Peyer's patch (tissue), 4 donors: Measurements from ENCODE around the gene ERO1A. TPM values are rescaled to one million over a fixed set of nuclear protein-coding genes. Genes with fewer than 3 reads are reported as not detected.

ENCODE experiments used
- DNase-seq, 3 donors: peaks; one replicate each; pipeline ENCODE4 v3.0.0-alpha.2; 2017 to 2019
- H3K27ac ChIP-seq, 4 donors: fragments of 200-600 bp; sonication (generic); one replicate each; pipeline ENCODE4 v1.5.1; 2016 to 2019
- H3K27me3 ChIP-seq, 2 donors: fragments of 200-600 bp; sonication (generic); one replicate each; pipeline ENCODE4 v1.5.1; 2019
- H3K36me3 ChIP-seq, 3 donors: fragments of 200-600 bp; sonication (generic); one replicate each; pipeline ENCODE4 v1.5.1; 2016 to 2019
- H3K4me1 ChIP-seq, 4 donors: fragments of 200-600 bp; sonication (generic); one replicate each; pipeline ENCODE4 v1.5.1; 2016 to 2019
- H3K4me3 ChIP-seq, 4 donors: fragments of 200-600 bp; sonication (generic); 1 replicate in 3 of 4; 2 replicates in 1 of 4; pipeline ENCODE4 v1.5.1; 2016 to 2019; ENCODE audit warnings: mild to moderate bottlenecking in 1 of 4
- H3K9me3 ChIP-seq, 4 donors: fragments of 200-600 bp; sonication (generic); one replicate each; pipeline ENCODE4 v1.5.1; 2016 to 2019; ENCODE audit warnings: mild to moderate bottlenecking in 1 of 4
- POLR2A ChIP-seq, 2 donors: fragments of 450-650 bp; IDR thresholded peaks; one replicate each; pipeline ENCODE4 v1.5.1; 2017; ENCODE audit warnings: antibody characterized with exemption in 2 of 2, mild to moderate bottlenecking in 2 of 2, moderate library complexity in 2 of 2
- total RNA-seq, 4 donors: library from RNA; depleted of rRNA; stranded (reverse); fragments of >200 nt; gene quantifications; one replicate each; pipeline ENCODE4 v1.1.0, GENCODE V29; 2016
- TF ChIP-seq, protein P1 (sequence below), 6 experiments: fragments of 450-650 bp in 4 of 6; fragments of 200-600 bp in 2 of 6; sonication (generic) in 1 of 6; IDR thresholded peaks; one replicate each; pipeline ENCODE4 v1.5.1; 2017 to 2019; ENCODE audit warnings: antibody characterized with exemption in 6 of 6, mild to moderate bottlenecking in 3 of 6, moderate library complexity in 1 of 6

The ERO1A gene
- total RNA-seq, 4 donors from 2014 or later = 30.5 to 54.3 (median 35.1) TPM

DNA sequence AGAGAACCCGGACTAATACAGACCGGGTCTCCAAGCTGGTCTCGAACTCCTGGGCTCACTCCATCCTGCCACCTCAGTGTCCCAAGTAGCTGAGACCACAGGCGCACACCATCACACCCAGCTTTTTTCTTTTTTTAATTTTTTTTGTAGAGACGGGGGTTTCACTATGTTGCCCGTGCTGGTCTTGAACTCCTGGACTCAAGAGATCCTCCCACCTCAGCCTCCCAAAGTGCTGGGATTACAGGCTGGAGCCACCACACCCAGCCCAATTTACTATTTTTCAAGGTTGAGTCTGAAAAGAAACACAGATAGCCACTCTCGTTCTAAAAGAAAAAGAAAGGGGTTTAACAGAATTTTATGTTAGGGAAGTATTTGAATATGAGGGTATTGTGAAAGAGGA is 1.8 kb downstream of the ERO1A start:
- DNase-seq = no peak
- Histone ChIP-seq H3K36me3 (no peaks in the 10 kb centered on the region), H3K4me3 (no peak overlapping the region), H3K9me3 (no peaks in the 10 kb centered on the region), H3K4me1 (peaks cover 0 to 10% (median 0%) of the 10 kb centered on the region in 4 donors), H3K27me3 (no peaks in the 10 kb centered on the region), H3K27ac (no peak overlapping the region)
- TF ChIP-seq, protein P1, sequence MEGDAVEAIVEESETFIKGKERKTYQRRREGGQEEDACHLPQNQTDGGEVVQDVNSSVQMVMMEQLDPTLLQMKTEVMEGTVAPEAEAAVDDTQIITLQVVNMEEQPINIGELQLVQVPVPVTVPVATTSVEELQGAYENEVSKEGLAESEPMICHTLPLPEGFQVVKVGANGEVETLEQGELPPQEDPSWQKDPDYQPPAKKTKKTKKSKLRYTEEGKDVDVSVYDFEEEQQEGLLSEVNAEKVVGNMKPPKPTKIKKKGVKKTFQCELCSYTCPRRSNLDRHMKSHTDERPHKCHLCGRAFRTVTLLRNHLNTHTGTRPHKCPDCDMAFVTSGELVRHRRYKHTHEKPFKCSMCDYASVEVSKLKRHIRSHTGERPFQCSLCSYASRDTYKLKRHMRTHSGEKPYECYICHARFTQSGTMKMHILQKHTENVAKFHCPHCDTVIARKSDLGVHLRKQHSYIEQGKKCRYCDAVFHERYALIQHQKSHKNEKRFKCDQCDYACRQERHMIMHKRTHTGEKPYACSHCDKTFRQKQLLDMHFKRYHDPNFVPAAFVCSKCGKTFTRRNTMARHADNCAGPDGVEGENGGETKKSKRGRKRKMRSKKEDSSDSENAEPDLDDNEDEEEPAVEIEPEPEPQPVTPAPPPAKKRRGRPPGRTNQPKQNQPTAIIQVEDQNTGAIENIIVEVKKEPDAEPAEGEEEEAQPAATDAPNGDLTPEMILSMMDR (IDR thresholded peaks at IDR 0.05) = no peak
- no peak for TF ChIP-seq POLR2A (IDR thresholded peaks at IDR 0.05)

DNA sequence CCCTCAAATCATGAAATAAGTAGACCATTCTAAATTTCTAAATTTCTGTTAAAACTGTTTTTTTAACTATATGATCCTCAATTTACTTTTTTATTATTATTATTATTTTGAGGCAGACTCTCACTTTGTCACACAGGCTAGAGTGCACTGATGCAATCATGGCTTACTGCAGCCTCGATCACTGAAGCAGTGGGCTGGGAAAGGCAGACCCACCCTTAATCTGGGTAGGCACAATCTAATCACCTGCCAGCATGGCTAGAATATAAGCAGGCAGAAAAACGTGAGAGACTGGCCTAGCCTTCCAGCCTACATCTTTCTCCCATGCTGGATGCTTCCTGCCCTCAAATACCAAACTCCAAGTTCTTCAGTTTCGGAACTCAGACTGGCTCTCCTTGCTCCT is 2.3 kb downstream of the ERO1A start:
- no peaks in the 10 kb centered on the region for H3K36me3 ChIP-seq
- H3K4me1 ChIP-seq = peaks cover 0 to 10% (median 0%) of the 10 kb centered on the region in 4 donors
- no peaks in the 10 kb centered on the region for H3K27me3 ChIP-seq
- no peak overlapping the region for H3K27ac ChIP-seq
- H3K9me3 ChIP-seq = no peaks in the 10 kb centered on the region
- TF ChIP-seq, protein P1 (IDR thresholded peaks at IDR 0.05) = no peak
- no peak for TF ChIP-seq POLR2A (IDR thresholded peaks at IDR 0.05)
- no peak for DNase-seq
- H3K4me3 ChIP-seq = no peak overlapping the region

DNA sequence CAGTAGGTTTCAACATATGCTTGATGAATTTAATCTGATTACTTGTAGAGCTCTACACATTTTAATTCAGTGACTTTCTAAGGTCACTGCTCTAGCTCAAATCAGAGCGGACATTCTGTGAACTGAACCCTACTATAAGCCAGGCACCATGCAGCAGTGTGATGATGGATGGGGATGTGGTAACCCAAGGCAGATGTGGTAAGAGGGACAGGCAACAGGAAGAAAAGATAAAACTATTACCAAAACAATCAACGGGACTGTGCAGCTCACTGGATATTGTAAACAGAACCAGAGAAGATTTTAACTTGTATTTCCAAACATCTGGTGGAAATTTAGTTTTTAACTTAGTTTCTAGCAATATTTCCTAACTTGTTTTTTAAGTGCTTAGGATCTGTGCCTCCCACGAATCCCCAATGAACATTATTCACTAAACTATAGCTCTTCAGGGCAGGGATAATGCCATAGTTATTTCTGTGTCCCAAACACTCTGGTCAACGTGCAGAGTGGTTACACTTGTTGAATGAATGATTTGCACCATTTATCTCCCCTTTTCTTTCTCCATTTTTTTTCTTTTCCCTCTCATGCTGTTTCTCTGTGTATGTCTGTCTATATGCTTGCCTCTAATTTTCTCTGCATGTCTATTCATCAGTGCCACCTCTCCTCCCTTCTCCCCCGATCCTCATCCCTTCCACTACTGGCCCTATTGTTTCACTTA is 3.0 kb downstream of the ERO1A start:
- TF ChIP-seq, protein P1 (IDR thresholded peaks at IDR 0.05) = no peak
- no peak for TF ChIP-seq POLR2A (IDR thresholded peaks at IDR 0.05)
- peaks cover 0 to 10% (median 0%) of the 10 kb centered on the region in 4 donors for H3K4me1 ChIP-seq
- H3K4me3 ChIP-seq = no peak overlapping the region
- H3K36me3 ChIP-seq = no peaks in the 10 kb centered on the region
- H3K27me3 ChIP-seq = no peaks in the 10 kb centered on the region
- H3K27ac ChIP-seq = no peak overlapping the region
- no peaks in the 10 kb centered on the region for H3K9me3 ChIP-seq
- peak in 1 of 3 donors; percentile 60 for DNase-seq

DNA sequence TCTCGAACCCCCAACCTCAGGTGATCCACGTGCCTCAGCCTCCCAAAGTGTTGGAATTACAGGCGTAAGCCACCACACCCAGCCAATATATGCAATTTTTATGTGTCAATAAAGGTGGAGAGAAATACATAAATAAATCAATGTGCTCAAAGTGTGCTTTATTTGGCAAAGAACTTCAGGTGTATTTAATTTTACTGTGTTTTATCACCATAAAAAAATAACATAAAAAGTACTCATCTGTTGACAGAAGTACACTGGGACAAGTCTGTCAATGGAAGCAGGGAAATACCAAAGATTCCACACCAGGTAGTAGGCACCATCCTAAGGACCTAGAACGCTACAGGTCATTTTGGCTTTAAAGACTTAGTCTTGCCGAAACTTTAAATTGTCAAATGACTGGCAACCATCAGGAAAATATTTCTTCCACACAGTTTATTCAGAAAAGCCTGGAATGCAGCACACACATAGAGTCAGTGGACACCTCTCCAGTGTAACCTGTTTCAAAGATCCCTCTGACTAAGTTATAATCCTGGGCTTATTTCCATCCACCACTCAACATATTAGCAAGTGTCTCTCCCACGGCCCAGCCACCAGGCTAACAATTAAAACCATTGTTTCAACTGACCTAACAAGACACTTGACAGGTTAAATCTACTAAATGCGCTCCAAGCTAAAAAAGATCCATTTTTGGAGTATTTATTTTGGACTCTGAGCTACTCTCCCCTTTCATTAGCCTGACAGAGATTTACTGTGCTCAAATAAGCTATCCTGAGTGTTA is 4.2 kb downstream of the ERO1A start:
- TF ChIP-seq, protein P1 (IDR thresholded peaks at IDR 0.05) = no peak
- no peak for TF ChIP-seq POLR2A (IDR thresholded peaks at IDR 0.05)
- Histone ChIP-seq H3K27me3 (no peaks in the 10 kb centered on the region), H3K4me3 (no peak overlapping the region), H3K9me3 (no peaks in the 10 kb centered on the region), H3K4me1 (peaks cover 0 to 10% (median 0%) of the 10 kb centered on the region in 4 donors), H3K36me3 (no peaks in the 10 kb centered on the region), H3K27ac (no peak overlapping the region)
- DNase-seq = no peak

DNA sequence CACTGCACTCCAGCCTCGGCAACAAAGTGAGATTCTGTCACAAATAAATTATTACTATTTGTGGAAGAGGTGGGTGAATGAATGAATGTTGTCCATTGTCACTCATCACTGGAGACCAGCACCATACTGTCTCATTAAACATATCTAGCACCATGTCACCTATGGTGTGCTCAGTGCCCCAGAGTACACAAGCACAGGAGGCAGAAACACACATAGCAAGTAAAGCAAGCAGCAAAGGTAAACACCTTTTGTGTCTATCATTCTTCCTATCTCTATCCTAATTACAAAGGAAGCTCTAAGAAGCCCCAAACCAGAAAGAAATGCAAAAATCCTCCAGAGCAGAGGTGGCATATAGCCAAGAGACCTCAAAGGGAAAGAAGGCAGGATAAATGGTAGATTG is 9.2 kb downstream of the ERO1A start:
- H3K9me3 ChIP-seq = no peaks in the 10 kb centered on the region
- TF ChIP-seq, protein P1 (IDR thresholded peaks at IDR 0.05) = no peak
- no peak for TF ChIP-seq POLR2A (IDR thresholded peaks at IDR 0.05)
- H3K27me3 ChIP-seq = no peaks in the 10 kb centered on the region
- no peak overlapping the region for H3K27ac ChIP-seq
- no peak overlapping the region for H3K4me3 ChIP-seq
- DNase-seq = no peak
- H3K4me1 ChIP-seq = no peaks in the 10 kb centered on the region
- peaks cover 0 to 9% (median 0%) of the 10 kb centered on the region in 3 donors for H3K36me3 ChIP-seq
